ENCODE results near the gene FXYD2.
"Not testable (repeated sequence)": the region's sequence is repeated elsewhere in the genome, so short reads cannot be mapped to it uniquely, and the experiment has no call there.

Gene FXYD2

DNA sequence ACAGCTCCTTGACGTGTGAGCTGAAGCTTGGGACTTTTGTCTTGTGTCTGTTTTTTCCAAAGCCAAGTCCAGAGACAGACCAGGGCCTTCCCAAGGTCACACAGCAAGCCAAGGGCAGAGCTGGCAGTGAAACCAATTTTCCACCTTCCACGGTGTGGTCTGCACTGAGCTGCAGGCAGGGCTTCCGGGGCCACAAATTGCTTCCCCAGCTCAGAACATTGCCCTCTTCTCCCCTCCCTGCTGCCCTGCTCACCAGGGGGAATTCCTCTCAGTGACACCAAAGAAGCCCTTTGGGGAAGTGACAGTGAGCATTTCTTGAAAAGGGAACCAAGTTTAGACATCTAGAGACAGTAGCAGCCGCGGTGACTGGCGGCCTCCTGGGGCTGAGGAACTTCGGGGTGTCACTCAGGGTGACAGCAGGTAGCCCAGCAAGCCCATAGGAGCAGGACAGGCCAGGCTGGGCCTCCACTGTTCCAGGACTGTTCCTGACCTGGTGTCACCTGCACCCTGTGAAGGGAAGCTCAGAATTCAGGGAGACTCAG, 9.2 kb downstream of the FXYD2 start:
- Histone ChIP-seq H3K4me3 (ENCODE audit: low read depth, low read length) (no peak overlapping the region), H3K27me3 (ENCODE audit: control insufficient read depth, insufficient read depth, low read length) (no peaks in the 10 kb centered on the region), H3K9me3 (ENCODE audit: control insufficient read depth, insufficient read depth, low read length) (no peaks in the 10 kb centered on the region), H3K4me1 (ENCODE audit: control insufficient read depth, insufficient read depth, low read length) (peaks cover 23% of the 10 kb centered on the region), H3K36me3 (ENCODE audit: control insufficient read depth, insufficient read depth, low read length) (no peaks in the 10 kb centered on the region), H3K9ac (ENCODE audit: low read depth, low read length) (no peak overlapping the region)

DNA sequence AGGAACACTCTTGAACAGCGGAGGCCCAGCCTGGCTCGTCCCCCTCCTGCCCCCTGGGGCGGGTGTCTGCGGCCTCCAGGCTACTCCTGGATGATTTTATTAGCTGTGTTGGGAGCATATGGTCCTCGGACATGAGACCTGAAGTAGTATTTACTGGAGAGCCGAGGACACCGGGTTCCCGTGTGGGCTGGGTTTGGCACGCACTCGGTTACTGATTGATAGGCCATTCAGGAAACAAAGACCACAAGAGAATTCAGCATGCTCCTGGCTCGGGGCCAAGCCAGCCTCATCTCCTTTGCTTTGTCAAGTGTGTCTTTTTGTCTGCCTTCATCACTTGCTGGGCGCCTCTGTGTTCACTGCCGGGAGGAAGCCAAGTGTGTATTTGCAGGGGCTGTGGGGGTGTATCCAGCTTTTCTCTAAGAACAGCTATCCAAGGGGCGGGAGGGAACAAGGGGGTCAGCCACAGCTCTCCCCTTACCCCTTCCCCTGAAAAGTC, 9.7 kb downstream of the FXYD2 start:
- Histone ChIP-seq H3K9ac (ENCODE audit: low read depth, low read length) (no peak overlapping the region), H3K9me3 (ENCODE audit: control insufficient read depth, insufficient read depth, low read length) (no peaks in the 10 kb centered on the region), H3K4me3 (ENCODE audit: low read depth, low read length) (no peak overlapping the region), H3K36me3 (ENCODE audit: control insufficient read depth, insufficient read depth, low read length) (no peaks in the 10 kb centered on the region), H3K27me3 (ENCODE audit: control insufficient read depth, insufficient read depth, low read length) (no peaks in the 10 kb centered on the region), H3K4me1 (ENCODE audit: control insufficient read depth, insufficient read depth, low read length) (peaks cover 21% of the 10 kb centered on the region)

DNA sequence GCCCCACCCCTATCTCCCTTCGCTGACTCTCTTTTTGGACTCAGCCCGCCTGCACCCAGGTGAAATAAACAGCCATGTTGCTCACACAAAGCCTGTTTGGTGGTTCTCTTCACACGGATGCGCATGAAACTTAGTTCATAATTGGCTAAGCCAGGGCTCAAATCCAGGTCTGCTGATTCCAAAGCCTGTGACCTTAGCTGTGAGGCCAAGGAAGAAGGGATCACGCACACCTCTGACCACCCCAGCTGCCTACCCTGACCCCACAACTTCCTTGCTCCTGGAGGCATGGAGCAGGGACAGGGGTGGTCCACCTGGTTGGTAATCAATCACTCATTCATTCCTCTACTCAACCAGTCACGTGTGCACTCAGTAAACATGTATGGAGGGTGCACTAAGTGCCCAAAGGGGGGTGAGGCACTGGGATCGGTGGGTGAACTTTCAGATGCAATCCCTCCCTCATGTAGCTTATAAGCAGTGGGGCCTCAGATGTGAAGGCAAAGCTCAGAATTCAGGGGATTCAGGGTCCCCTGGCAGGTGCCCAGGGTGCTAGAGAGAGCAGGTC, 10.3 kb downstream of the FXYD2 start:
- Histone ChIP-seq H3K27me3 (ENCODE audit: control insufficient read depth, insufficient read depth, low read length) (no peaks in the 10 kb centered on the region), H3K4me1 (ENCODE audit: control insufficient read depth, insufficient read depth, low read length) (peaks cover 21% of the 10 kb centered on the region), H3K9me3 (ENCODE audit: control insufficient read depth, insufficient read depth, low read length) (no peaks in the 10 kb centered on the region), H3K36me3 (ENCODE audit: control insufficient read depth, insufficient read depth, low read length) (no peaks in the 10 kb centered on the region), H3K9ac (ENCODE audit: low read depth, low read length) (no peak overlapping the region), H3K4me3 (ENCODE audit: low read depth, low read length) (no peak overlapping the region)

DNA sequence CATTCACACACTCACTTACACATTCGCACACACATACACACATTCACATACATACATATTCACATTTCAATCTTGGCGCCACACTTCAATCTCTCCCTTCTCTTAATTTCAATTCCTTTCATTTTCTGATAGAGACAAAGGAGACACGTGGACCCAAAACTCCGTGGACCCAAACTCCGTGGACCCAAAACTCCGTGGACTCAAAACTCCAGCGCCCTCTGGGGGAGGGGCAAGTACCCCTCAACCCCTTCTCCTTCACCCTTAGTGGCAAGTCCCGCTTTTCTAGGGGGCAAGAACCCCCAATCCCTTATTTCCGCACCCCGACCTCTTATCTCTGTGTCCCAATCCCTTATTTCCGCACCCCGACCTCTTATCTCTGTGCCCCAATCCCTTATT, 14.5 kb downstream of the FXYD2 start:
- H3K36me3 ChIP-seq (ENCODE audit: control insufficient read depth, insufficient read depth, low read length); H3K4me1 ChIP-seq (ENCODE audit: control insufficient read depth, insufficient read depth, low read length); H3K4me3 ChIP-seq (ENCODE audit: low read depth, low read length); H3K9me3 ChIP-seq (ENCODE audit: control insufficient read depth, insufficient read depth, low read length); H3K9ac ChIP-seq (ENCODE audit: low read depth, low read length); H3K27me3 ChIP-seq (ENCODE audit: control insufficient read depth, insufficient read depth, low read length): not testable (repeated sequence)

DNA sequence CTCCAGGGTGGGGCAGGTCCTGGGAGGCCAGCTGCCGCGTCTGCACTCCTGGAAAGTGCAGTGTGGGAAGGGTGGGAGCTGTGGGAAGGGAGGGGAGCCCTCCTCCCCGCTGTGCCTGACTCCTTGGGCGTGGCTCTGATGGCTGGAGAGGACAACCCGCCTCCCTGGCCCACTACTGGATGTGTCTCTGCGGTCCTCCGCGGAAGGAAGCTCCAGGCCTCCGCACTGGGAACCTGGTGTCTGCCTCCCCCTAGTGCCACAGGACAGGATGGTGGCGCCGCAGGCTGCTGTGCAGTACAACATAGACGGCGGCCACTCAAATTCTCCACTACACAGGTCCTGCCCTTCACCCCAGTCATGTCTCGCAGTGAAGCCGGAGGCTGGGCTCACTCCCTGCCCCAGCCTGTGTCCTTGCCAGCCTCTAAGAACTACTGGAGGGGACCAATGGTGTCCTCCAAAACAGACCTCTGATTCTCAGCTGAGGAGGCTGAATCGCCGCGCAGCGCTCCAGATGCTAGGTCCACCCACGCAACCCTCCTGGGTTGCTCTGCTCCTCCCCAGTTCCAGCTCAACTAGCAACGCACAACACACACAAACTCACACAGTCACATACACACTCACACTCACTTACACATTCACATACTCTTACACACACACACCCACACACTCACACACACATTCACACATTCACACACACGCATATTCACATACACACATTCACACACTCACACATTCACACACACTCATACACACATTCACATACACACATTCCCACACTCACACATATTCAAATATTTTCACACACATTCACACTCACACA, 15.1 kb downstream of the FXYD2 start:
- Histone ChIP-seq H3K27me3 (ENCODE audit: control insufficient read depth, insufficient read depth, low read length) (no peaks in the 10 kb centered on the region), H3K9me3 (ENCODE audit: control insufficient read depth, insufficient read depth, low read length) (no peaks in the 10 kb centered on the region), H3K4me1 (ENCODE audit: control insufficient read depth, insufficient read depth, low read length) (peaks cover 2% of the 10 kb centered on the region), H3K9ac (ENCODE audit: low read depth, low read length) (no peak overlapping the region), H3K4me3 (ENCODE audit: low read depth, low read length) (no peak overlapping the region), H3K36me3 (ENCODE audit: control insufficient read depth, insufficient read depth, low read length) (no peaks in the 10 kb centered on the region)

DNA sequence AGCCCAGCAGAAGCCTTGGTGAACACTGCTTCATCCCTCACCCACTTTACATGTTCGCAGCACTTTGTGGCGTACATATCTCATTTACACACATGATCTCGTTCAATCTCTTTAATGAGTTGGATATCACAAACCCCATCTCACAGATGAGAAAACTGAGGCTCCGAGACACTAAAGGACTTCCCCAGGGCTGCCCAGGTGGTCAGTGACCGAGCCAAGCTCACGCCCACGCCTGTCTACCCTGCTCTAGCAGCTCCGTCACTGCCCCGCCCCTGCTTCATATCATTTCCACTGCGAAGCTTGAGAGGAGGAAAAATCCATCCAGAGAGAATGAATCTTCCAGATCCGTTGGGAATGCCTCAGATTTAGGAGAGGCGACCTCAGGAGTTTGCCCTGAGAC, 15.8 kb downstream of the FXYD2 start:
- H3K9me3 ChIP-seq (ENCODE audit: control insufficient read depth, insufficient read depth, low read length) = no peaks in the 10 kb centered on the region
- no peaks in the 10 kb centered on the region for H3K27me3 ChIP-seq (ENCODE audit: control insufficient read depth, insufficient read depth, low read length)
- no peak overlapping the region for H3K9ac ChIP-seq (ENCODE audit: low read depth, low read length)
- H3K36me3 ChIP-seq (ENCODE audit: control insufficient read depth, insufficient read depth, low read length) = no peaks in the 10 kb centered on the region
- no peak overlapping the region for H3K4me3 ChIP-seq (ENCODE audit: low read depth, low read length)
- H3K4me1 ChIP-seq (ENCODE audit: control insufficient read depth, insufficient read depth, low read length) = no peaks in the 10 kb centered on the region

DNA sequence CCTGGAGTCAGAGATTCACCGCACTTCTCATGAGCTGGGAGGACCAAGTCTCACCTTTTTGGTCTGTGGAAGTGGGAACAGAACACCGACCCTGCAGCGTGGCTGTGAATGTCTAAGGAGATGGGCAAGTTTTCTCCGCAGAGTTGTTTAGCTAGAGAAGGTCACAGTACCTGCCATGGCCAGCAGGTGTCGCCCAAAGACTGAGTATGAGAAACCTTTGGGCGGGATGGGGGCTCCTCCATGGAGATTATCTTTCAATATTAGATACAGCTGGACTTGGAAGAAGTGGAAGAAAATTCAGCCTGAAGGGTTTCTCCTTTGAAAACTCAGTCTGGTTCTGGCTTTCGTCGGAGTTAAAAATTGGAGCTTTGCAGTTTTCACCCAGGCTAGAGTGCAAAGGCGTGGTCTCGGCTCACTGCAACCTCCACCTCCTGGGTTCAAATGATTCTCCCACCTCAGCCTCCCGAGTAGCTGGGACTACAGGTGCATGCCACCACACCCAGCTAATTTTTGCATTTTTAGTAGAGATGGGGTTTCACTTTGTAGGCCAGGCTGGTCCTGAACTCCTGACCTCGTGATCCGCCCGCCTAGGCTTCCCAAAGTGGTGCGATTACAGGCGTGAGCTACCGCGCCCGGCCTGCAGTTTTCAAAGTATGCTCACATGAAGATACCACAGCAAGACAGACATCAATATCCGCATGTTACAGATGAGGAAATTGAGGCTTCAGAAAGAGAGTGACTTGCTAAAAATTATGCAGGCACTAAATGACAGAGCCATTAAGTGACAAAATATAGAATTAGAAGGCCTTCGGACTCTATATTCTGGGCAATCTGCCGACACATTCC, 16.8 kb downstream of the FXYD2 start:
- Histone ChIP-seq H3K9ac (ENCODE audit: low read depth, low read length) (no peak overlapping the region), H3K4me3 (ENCODE audit: low read depth, low read length) (no peak overlapping the region)

DNA sequence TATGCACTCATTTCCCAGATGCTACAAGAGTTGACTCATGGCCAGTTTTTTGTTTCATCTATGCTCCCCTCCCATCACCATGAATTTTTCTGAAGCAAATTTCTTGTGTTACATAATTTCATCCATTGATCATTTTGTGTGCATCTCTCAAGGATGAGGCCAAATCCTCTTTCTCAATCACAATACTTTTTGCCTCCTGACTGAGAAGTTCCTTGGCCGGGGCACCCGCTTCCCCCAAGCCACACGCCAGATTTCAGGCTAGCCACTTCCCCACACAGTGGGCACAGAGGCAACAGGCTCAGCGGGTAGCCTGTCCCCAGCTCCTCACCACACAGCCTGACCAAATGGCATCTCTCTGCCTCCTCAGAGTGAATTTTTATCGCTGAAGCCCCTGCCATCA, 17.7 kb downstream of the FXYD2 start:
- Histone ChIP-seq H3K4me3 (ENCODE audit: low read depth, low read length) (no peak overlapping the region), H3K9ac (ENCODE audit: low read depth, low read length) (no peak overlapping the region), H3K36me3 (ENCODE audit: control insufficient read depth, insufficient read depth, low read length) (no peaks in the 10 kb centered on the region), H3K27me3 (ENCODE audit: control insufficient read depth, insufficient read depth, low read length) (no peaks in the 10 kb centered on the region), H3K4me1 (ENCODE audit: control insufficient read depth, insufficient read depth, low read length) (no peaks in the 10 kb centered on the region), H3K9me3 (ENCODE audit: control insufficient read depth, insufficient read depth, low read length) (no peaks in the 10 kb centered on the region)

More for the DNA sequence above, 16.8 kb downstream of the FXYD2 start:
- H3K4me1 ChIP-seq (ENCODE audit: control insufficient read depth, insufficient read depth, low read length) = no peaks in the 10 kb centered on the region
- no peaks in the 10 kb centered on the region for H3K27me3 ChIP-seq (ENCODE audit: control insufficient read depth, insufficient read depth, low read length)
- H3K36me3 ChIP-seq (ENCODE audit: control insufficient read depth, insufficient read depth, low read length) = no peaks in the 10 kb centered on the region
- H3K9me3 ChIP-seq (ENCODE audit: control insufficient read depth, insufficient read depth, low read length) = no peaks in the 10 kb centered on the region

DNA sequence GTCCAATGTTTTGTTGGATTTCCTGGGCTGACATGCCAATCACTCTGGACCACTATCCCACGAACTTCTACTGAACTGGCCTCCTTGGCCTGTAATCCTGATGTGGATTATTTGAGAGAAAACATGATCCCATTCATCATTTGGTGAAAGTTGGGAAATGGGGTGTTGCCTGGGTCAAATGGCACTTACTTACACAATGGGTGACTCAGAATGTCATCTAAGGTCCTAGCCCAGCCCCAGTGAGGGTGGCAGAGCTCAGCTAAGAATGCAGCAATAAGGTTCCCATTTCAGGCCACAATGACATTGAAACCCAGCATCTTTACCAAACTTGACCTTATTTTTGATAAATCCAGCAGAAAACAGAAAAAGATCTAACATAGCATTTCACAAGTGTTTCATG, 19.5 kb downstream of the FXYD2 start:
- Histone ChIP-seq H3K9ac (ENCODE audit: low read depth, low read length) (no peak overlapping the region), H3K36me3 (ENCODE audit: control insufficient read depth, insufficient read depth, low read length) (no peaks in the 10 kb centered on the region), H3K27me3 (ENCODE audit: control insufficient read depth, insufficient read depth, low read length) (peaks cover 5% of the 10 kb centered on the region), H3K9me3 (ENCODE audit: control insufficient read depth, insufficient read depth, low read length) (no peaks in the 10 kb centered on the region), H3K4me3 (ENCODE audit: low read depth, low read length) (no peak overlapping the region), H3K4me1 (ENCODE audit: control insufficient read depth, insufficient read depth, low read length) (no peaks in the 10 kb centered on the region)

DNA sequence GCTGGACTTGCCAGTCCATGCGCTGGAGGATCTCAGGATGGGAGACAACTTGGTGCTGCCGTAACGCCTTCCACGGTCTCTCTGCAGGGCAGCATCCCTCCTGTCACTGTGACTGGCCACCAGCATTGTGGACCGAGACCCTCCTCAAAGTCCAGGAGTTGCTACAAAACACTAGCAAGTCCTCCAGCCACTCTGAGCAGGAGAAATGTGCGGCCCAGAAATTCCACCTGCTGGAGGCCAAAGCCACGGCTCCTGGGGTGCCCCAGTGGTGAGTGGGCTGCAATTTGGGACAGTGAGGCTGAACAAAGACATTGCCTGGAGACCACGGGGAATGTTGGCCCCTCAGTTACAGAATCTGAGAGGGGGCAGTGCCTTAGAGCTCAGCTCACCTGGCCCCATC, 20.6 kb downstream of the FXYD2 start:
- no peak overlapping the region for H3K9ac ChIP-seq (ENCODE audit: low read depth, low read length)
- H3K9me3 ChIP-seq (ENCODE audit: control insufficient read depth, insufficient read depth, low read length) = no peaks in the 10 kb centered on the region
- no peaks in the 10 kb centered on the region for H3K4me1 ChIP-seq (ENCODE audit: control insufficient read depth, insufficient read depth, low read length)
- peaks cover 16% of the 10 kb centered on the region for H3K27me3 ChIP-seq (ENCODE audit: control insufficient read depth, insufficient read depth, low read length)
- H3K36me3 ChIP-seq (ENCODE audit: control insufficient read depth, insufficient read depth, low read length) = no peaks in the 10 kb centered on the region
- no peak overlapping the region for H3K4me3 ChIP-seq (ENCODE audit: low read depth, low read length)

DNA sequence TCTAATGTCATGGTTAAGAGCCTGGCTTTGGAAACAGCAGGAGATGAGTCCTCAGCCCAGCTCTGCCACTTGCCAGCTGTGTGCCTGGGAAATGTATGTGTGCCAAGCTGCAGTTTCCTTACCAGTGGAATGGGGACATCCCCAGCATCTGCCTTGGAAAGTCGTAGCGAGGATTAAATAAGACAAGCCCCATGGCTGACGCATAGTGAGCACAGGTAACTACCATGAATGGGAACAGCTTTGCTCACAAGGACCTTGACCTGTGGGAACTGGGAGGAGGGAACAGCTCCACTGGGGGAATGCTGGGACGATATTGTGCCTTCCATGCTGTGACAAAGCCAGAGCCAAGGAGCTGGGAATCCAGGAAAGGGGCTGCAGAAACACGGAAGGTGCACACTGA, 24.9 kb downstream of the FXYD2 start:
- peaks cover 56% of the 10 kb centered on the region for H3K27me3 ChIP-seq (ENCODE audit: control insufficient read depth, insufficient read depth, low read length)
- H3K4me1 ChIP-seq (ENCODE audit: control insufficient read depth, insufficient read depth, low read length) = no peaks in the 10 kb centered on the region
- no peak overlapping the region for H3K4me3 ChIP-seq (ENCODE audit: low read depth, low read length)
- no peak overlapping the region for H3K9ac ChIP-seq (ENCODE audit: low read depth, low read length)
- H3K9me3 ChIP-seq (ENCODE audit: control insufficient read depth, insufficient read depth, low read length) = no peaks in the 10 kb centered on the region
- no peaks in the 10 kb centered on the region for H3K36me3 ChIP-seq (ENCODE audit: control insufficient read depth, insufficient read depth, low read length)
